Measurements from ENCODE around the gene TLR5. TPM values are rescaled to one million over a fixed set of nuclear protein-coding genes. Genes with fewer than 3 reads are reported as not detected.

Gene TLR5
- total RNA-seq, 1 experiment from 2014 or later, result 0.21 TPM

DNA sequence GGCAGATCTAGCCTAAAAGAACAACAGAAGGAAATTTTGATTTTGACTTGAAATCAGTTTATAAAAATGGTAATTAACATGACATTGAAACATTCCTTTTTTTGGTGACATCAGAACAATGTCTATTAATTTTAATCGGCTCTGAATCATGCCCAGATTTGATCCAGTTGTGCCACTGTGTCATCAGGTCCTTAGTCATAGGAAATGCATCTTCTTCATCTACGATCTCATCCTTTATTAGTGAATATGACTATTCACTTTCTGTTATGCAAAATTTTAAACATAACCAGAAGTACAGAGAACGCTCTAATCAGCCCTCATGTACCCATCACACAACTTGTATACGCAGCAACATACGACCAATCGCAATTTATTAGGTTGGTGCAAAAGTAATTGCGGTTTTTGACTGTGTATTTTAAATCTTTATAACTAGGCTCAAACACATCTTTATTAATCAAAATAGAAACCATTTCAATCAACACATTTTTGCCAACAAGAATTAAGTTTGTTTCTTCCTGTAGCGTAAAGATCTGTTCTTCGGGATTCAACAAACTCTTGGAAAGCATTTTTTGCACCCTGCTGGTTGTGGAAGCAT is 40.3 kb upstream of the TLR5 start:
- intact Hi-C loops (cut with micrococcal nuclease; ENCODE audit: unreplicated experiment), result no loop called here
- Histone ChIP-seq H3K4me1 (ENCODE audit: control insufficient read depth, insufficient read depth, low read length) (no peaks in the 10 kb centered on the region), H3K9me3 (ENCODE audit: control insufficient read depth, insufficient read depth, low read depth, low read length) (no peaks in the 10 kb centered on the region), H3K36me3 (ENCODE audit: control insufficient read depth, insufficient read depth, low read length) (no peaks in the 10 kb centered on the region), H3K4me3 (ENCODE audit: low read depth in 2 of 2, low read length in 2 of 2) (no peak overlapping the region), H3K27ac (ENCODE audit: low read length) (no peak overlapping the region), H3K27me3 (ENCODE audit: control insufficient read depth, insufficient read depth, low read length) (peaks cover 33% of the 10 kb centered on the region)
- CTCF ChIA-PET, result no interaction called here
- no peak for ATAC-seq
- no peak for DNase-seq (ENCODE audit: low read depth, low spot score)
- BruUV-seq (replicated peaks), result no TSS peak
- POLR2A ChIA-PET, result no interaction called here
- in situ Hi-C loops (cut with HindIII; ENCODE audit: low pct_unique_long_range_greater_than_20kb, low sequenced_read_pairs), result no loop called here
- TF ChIP-seq, protein P1, sequence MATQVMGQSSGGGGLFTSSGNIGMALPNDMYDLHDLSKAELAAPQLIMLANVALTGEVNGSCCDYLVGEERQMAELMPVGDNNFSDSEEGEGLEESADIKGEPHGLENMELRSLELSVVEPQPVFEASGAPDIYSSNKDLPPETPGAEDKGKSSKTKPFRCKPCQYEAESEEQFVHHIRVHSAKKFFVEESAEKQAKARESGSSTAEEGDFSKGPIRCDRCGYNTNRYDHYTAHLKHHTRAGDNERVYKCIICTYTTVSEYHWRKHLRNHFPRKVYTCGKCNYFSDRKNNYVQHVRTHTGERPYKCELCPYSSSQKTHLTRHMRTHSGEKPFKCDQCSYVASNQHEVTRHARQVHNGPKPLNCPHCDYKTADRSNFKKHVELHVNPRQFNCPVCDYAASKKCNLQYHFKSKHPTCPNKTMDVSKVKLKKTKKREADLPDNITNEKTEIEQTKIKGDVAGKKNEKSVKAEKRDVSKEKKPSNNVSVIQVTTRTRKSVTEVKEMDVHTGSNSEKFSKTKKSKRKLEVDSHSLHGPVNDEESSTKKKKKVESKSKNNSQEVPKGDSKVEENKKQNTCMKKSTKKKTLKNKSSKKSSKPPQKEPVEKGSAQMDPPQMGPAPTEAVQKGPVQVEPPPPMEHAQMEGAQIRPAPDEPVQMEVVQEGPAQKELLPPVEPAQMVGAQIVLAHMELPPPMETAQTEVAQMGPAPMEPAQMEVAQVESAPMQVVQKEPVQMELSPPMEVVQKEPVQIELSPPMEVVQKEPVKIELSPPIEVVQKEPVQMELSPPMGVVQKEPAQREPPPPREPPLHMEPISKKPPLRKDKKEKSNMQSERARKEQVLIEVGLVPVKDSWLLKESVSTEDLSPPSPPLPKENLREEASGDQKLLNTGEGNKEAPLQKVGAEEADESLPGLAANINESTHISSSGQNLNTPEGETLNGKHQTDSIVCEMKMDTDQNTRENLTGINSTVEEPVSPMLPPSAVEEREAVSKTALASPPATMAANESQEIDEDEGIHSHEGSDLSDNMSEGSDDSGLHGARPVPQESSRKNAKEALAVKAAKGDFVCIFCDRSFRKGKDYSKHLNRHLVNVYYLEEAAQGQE (IDR thresholded peaks at IDR 0.05; ENCODE audit: insufficient read depth in 1 of 2, low read depth in 2 of 2, low read length in 1 of 2), result no peak

DNA sequence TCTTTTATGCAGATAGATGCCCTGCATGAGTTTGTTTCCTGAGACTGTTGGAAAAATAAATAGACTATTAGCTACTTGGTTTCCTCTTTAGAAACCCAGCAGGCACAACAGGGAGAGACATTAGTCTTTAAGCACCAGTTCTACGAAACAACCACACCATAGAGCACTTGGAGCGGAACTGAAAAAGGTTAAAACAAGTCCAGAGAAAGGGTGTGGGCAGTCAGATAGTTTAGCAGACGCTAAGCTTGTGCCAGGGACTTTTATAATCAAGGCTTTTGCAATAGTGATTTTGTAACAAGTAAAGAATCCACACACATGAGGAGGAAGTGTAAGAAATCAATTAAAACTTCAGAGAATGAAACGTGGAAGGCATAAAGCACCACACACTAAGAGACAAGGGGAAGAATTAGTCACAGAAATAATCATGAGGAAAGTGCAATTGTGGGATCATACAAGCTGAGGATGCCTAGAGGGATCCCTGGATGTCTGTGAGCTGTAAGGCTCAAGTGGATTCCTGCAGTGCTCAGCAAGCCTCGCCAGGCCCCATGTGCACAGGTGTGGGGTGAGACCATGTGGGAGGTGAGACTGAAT is 37.8 kb upstream of the TLR5 start:
- H3K9me3 ChIP-seq (ENCODE audit: control insufficient read depth, insufficient read depth, low read depth, low read length), result no peaks in the 10 kb centered on the region
- H3K36me3 ChIP-seq (ENCODE audit: control insufficient read depth, insufficient read depth, low read length), result no peaks in the 10 kb centered on the region
- in situ Hi-C loops (cut with HindIII; ENCODE audit: low pct_unique_long_range_greater_than_20kb, low sequenced_read_pairs), result no loop called here
- DNase-seq (ENCODE audit: low read depth, low spot score), result no peak
- intact Hi-C loops (cut with micrococcal nuclease; ENCODE audit: unreplicated experiment), result no loop called here
- no peak overlapping the region for H3K27ac ChIP-seq (ENCODE audit: low read length)
- CTCF ChIA-PET, result no interaction called here
- POLR2A ChIA-PET, result no interaction called here
- no peaks in the 10 kb centered on the region for H3K4me1 ChIP-seq (ENCODE audit: control insufficient read depth, insufficient read depth, low read length)
- BruUV-seq (replicated peaks), result no TSS peak
- no peak for ATAC-seq
- TF ChIP-seq, protein P2, sequence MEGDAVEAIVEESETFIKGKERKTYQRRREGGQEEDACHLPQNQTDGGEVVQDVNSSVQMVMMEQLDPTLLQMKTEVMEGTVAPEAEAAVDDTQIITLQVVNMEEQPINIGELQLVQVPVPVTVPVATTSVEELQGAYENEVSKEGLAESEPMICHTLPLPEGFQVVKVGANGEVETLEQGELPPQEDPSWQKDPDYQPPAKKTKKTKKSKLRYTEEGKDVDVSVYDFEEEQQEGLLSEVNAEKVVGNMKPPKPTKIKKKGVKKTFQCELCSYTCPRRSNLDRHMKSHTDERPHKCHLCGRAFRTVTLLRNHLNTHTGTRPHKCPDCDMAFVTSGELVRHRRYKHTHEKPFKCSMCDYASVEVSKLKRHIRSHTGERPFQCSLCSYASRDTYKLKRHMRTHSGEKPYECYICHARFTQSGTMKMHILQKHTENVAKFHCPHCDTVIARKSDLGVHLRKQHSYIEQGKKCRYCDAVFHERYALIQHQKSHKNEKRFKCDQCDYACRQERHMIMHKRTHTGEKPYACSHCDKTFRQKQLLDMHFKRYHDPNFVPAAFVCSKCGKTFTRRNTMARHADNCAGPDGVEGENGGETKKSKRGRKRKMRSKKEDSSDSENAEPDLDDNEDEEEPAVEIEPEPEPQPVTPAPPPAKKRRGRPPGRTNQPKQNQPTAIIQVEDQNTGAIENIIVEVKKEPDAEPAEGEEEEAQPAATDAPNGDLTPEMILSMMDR (IDR thresholded peaks at IDR 0.05), result no peak
- TF ChIP-seq SIN3A (IDR thresholded peaks at IDR 0.05; ENCODE audit: borderline replicate concordance, insufficient read depth, low read depth, low read length) (no peak), TCF7L2 (IDR thresholded peaks at IDR 0.05; ENCODE audit: low read depth, low read length) (no peak), POLR2AphosphoS5 (IDR thresholded peaks at IDR 0.05; ENCODE audit: low read depth, low read length) (no peak)
- TF ChIP-seq, protein P1 (IDR thresholded peaks at IDR 0.05; ENCODE audit: insufficient read depth in 1 of 2, low read depth in 2 of 2, low read length in 1 of 2), result no peak
- H3K4me3 ChIP-seq (ENCODE audit: low read depth in 2 of 2, low read length in 2 of 2), result no peak overlapping the region
- peaks cover 30% of the 10 kb centered on the region for H3K27me3 ChIP-seq (ENCODE audit: control insufficient read depth, insufficient read depth, low read length)

Measured in Panc1 (cell line).